Ascending aorta (tissue), 2 donors: ENCODE measurements around the gene SRRD. TPM values are rescaled to one million over a fixed set of nuclear protein-coding genes. Genes with fewer than 3 reads are reported as not detected.

ENCODE experiments used
- DNase-seq, 2 donors: peaks; one replicate each; pipeline ENCODE4 v3.0.0-alpha.2; 2019; ENCODE audit warnings: low spot score in 2 of 2
- H3K27ac ChIP-seq, 2 donors: fragments of 200-600 bp; sonication (generic); one replicate each; pipeline ENCODE4 v1.5.1; 2016 to 2017; ENCODE audit warnings: mild to moderate bottlenecking in 1 of 2
- H3K27me3 ChIP-seq: fragments of 200-600 bp; sonication (generic); one replicate; pipeline ENCODE4 v1.5.1; 2017
- H3K36me3 ChIP-seq, 2 donors: fragments of 200-600 bp; sonication (generic); one replicate each; pipeline ENCODE4 v1.5.1; 2016
- H3K4me1 ChIP-seq, 2 donors: fragments of 200-600 bp; sonication (generic); one replicate each; pipeline ENCODE4 v1.5.1; 2016 to 2017; ENCODE audit warnings: mild to moderate bottlenecking in 1 of 2
- H3K4me3 ChIP-seq, 2 donors: fragments of 200-600 bp; sonication (generic); one replicate each; pipeline ENCODE4 v1.5.1; 2016 to 2017; ENCODE audit warnings: mild to moderate bottlenecking in 1 of 2
- H3K9me3 ChIP-seq, 2 donors: fragments of 200-600 bp; sonication (generic); one replicate each; pipeline ENCODE4 v1.5.1; 2016
- CTCF ChIP-seq, 3 experiments: fragments of 200-600 bp in 2 of 3; fragments of 450-650 bp in 1 of 3; sonication (generic) in 2 of 3; IDR thresholded peaks; one replicate each; pipeline ENCODE4 v1.5.1; 2016 to 2019; ENCODE audit warnings: antibody characterized with exemption in 3 of 3, mild to moderate bottlenecking in 1 of 3, moderate library complexity in 1 of 3
- intact Hi-C: fragments of 100-400 bp; cut with DNase I; formaldehyde crosslinking; loops from one replicate; pipeline ENCODE4 v1.15.1; 2023
- total RNA-seq: library from RNA; depleted of rRNA; stranded (reverse); fragments of >200 nt; gene quantifications from one replicate; pipeline ENCODE4 v1.1.0, GENCODE V29; 2016

The SRRD gene
- total RNA-seq, 1 donor from 2014 or later, result 85.6 TPM

GRCh38 chr22:26485013-26485412 is 1.3 kb downstream of the SRRD start:
- H3K36me3 ChIP-seq, result peaks cover 15 to 28% of the 10 kb centered on the region in 2 donors
- H3K4me1 ChIP-seq, result peaks cover 6 to 16% of the 10 kb centered on the region in 2 donors
- intact Hi-C loops, result no loop called here

GRCh38 chr22:26485806-26486390 is 2.2 kb downstream of the SRRD start:
- Histone ChIP-seq H3K36me3 (peaks cover 18 to 35% of the 10 kb centered on the region in 2 donors), H3K4me3 (no peak overlapping the region), H3K27me3 (no peaks in the 10 kb centered on the region), H3K9me3 (no peaks in the 10 kb centered on the region), H3K27ac (no peak overlapping the region), H3K4me1 (peaks cover 6 to 16% of the 10 kb centered on the region in 2 donors)
- no peak for DNase-seq
- intact Hi-C loops, result no loop called here
- TF ChIP-seq CTCF (IDR thresholded peaks at IDR 0.05), result no peak

More at GRCh38 chr22:26485013-26485412, 1.3 kb downstream of the SRRD start:
- peak overlapping the region in 1 of 2 donors; percentile 99 for H3K4me3 ChIP-seq
- no peak for TF ChIP-seq CTCF (IDR thresholded peaks at IDR 0.05)
- no peak for DNase-seq
- peak overlapping the region; percentile 95 to 96 for H3K27ac ChIP-seq
- no peaks in the 10 kb centered on the region for H3K9me3 ChIP-seq
- no peaks in the 10 kb centered on the region for H3K27me3 ChIP-seq

- peaks cover 23 to 40% of the 10 kb centered on the region in 2 donors for H3K36me3 ChIP-seq
- no peak overlapping the region for H3K27ac ChIP-seq
- no peaks in the 10 kb centered on the region for H3K27me3 ChIP-seq
- H3K4me3 ChIP-seq, result no peak overlapping the region
- H3K4me1 ChIP-seq, result peaks cover 6 to 16% of the 10 kb centered on the region in 2 donors
- intact Hi-C loops, result no loop called here
- TF ChIP-seq CTCF (IDR thresholded peaks at IDR 0.05), result no peak
- no peaks in the 10 kb centered on the region for H3K9me3 ChIP-seq
- DNase-seq, result no peak
These were observed 2.7 kb downstream of the SRRD start for GRCh38 chr22:26486394-26486793.

GRCh38 chr22:26487996-26488395 is 4.3 kb downstream of the SRRD start:
- H3K9me3 ChIP-seq, result no peaks in the 10 kb centered on the region
- no peak for TF ChIP-seq CTCF (IDR thresholded peaks at IDR 0.05)
- intact Hi-C loops, result no loop called here
- no peak overlapping the region for H3K27ac ChIP-seq
- no peak for DNase-seq
- H3K27me3 ChIP-seq, result no peaks in the 10 kb centered on the region
- H3K4me1 ChIP-seq, result peaks cover 2 to 10% of the 10 kb centered on the region in 2 donors
- peaks cover 38 to 56% of the 10 kb centered on the region in 2 donors for H3K36me3 ChIP-seq
- H3K4me3 ChIP-seq, result no peak overlapping the region

GRCh38 chr22:26489447-26490036 is 5.9 kb downstream of the SRRD start:
- no peak for TF ChIP-seq CTCF (IDR thresholded peaks at IDR 0.05)
- Histone ChIP-seq H3K9me3 (no peaks in the 10 kb centered on the region), H3K4me1 (peaks cover 0 to 4% of the 10 kb centered on the region in 2 donors), H3K27me3 (no peaks in the 10 kb centered on the region), H3K27ac (no peak overlapping the region), H3K4me3 (no peak overlapping the region), H3K36me3 (peaks cover 53 to 71% of the 10 kb centered on the region in 2 donors)
- DNase-seq, result no peak
- intact Hi-C loops, result no loop called here
